ENCODE data around the gene DNAJA4. TPM values are rescaled to one million over a fixed set of nuclear protein-coding genes. Genes with fewer than 3 reads are reported as not detected.

Gene DNAJA4
- total RNA-seq, 2 donors from 2014 or later = 32.1 to 43.7 TPM

- Histone ChIP-seq H3K4me3 (no peak overlapping the region), H3K4me1 (replicated peaks) (no peaks in the 10 kb centered on the region), H3K27me3 (replicated peaks; ENCODE audit: insufficient read depth) (no peaks in the 10 kb centered on the region), H3K27ac (no peak overlapping the region), H3K9me3 (no peaks in the 10 kb centered on the region), H3K36me3 (no peaks in the 10 kb centered on the region)
- DNase-seq (ENCODE audit: low spot score) = no peak
- 88% methylated on average over 17 of the region's 17 CpGs for WGBS
- intact Hi-C loops (cut with DNase I) = no loop called here
- TF ChIP-seq CTCF (IDR thresholded peaks at IDR 0.05) (no peak), POLR2A (IDR thresholded peaks at IDR 0.05) (no peak), POLR2AphosphoS5 (IDR thresholded peaks at IDR 0.05) (no peak)
Observed at GRCh38 chr15:78229431-78230406, 34.6 kb upstream of the DNAJA4 start.

- TF ChIP-seq CTCF (IDR thresholded peaks at IDR 0.05) = no peak
- TF ChIP-seq POLR2A (IDR thresholded peaks at IDR 0.05) = no peak
- TF ChIP-seq POLR2AphosphoS5 (IDR thresholded peaks at IDR 0.05) = no peak
- intact Hi-C loops (cut with DNase I) = no loop called here
- no peaks in the 10 kb centered on the region for H3K36me3 ChIP-seq
- no peaks in the 10 kb centered on the region for H3K4me1 ChIP-seq (replicated peaks)
- no peak overlapping the region for H3K27ac ChIP-seq
- no peak for DNase-seq (ENCODE audit: low spot score)
- H3K9me3 ChIP-seq = no peaks in the 10 kb centered on the region
- H3K27me3 ChIP-seq (replicated peaks; ENCODE audit: insufficient read depth) = no peaks in the 10 kb centered on the region
- WGBS = 83% methylated on average over 5 of the region's 5 CpGs
- H3K4me3 ChIP-seq = no peak overlapping the region
Observed at GRCh38 chr15:78232951-78233350, 31.4 kb upstream of the DNAJA4 start.

- Histone ChIP-seq H3K9me3 (no peaks in the 10 kb centered on the region), H3K4me3 (no peak overlapping the region), H3K27ac (no peak overlapping the region), H3K36me3 (no peaks in the 10 kb centered on the region), H3K4me1 (replicated peaks) (no peaks in the 10 kb centered on the region), H3K27me3 (replicated peaks; ENCODE audit: insufficient read depth) (no peaks in the 10 kb centered on the region)
- intact Hi-C loops (cut with DNase I) = no loop called here
- 83% methylated on average over 11 of the region's 11 CpGs for WGBS
- no peak for DNase-seq (ENCODE audit: low spot score)
- no peak for TF ChIP-seq CTCF (IDR thresholded peaks at IDR 0.05)
- no peak for TF ChIP-seq POLR2AphosphoS5 (IDR thresholded peaks at IDR 0.05)
- TF ChIP-seq POLR2A (IDR thresholded peaks at IDR 0.05) = no peak
Observed at GRCh38 chr15:78233496-78233895, 30.9 kb upstream of the DNAJA4 start.

- TF ChIP-seq POLR2A (IDR thresholded peaks at IDR 0.05) (no peak), CTCF (IDR thresholded peaks at IDR 0.05) (no peak), POLR2AphosphoS5 (IDR thresholded peaks at IDR 0.05) (no peak)
- WGBS = 78% methylated on average over 6 of the region's 6 CpGs
- H3K36me3 ChIP-seq = no peaks in the 10 kb centered on the region
- no peak within 1 kb of the TSS for H3K4me3 ChIP-seq
- no peak for DNase-seq (ENCODE audit: low spot score)
- intact Hi-C loops (cut with DNase I) = no loop called here
- no peaks in the 10 kb centered on the region for H3K9me3 ChIP-seq
- H3K27ac ChIP-seq = no peak within 1 kb of the TSS
- no peaks in the 10 kb centered on the region for H3K27me3 ChIP-seq (replicated peaks; ENCODE audit: insufficient read depth)
- H3K4me1 ChIP-seq (replicated peaks) = no peaks in the 10 kb centered on the region
Observed at GRCh38 chr15:78234515-78235040, 29.8 kb upstream of the DNAJA4 start, which contains the start of gene ACSBG1. ACSBG1 (minus strand) TSS chr15:78234565; CDS start chr15:78234501, 64 bp downstream.
